H9 (cell line): ENCODE results near the gene GLP2R. TPM values are rescaled to one million over a fixed set of nuclear protein-coding genes. Genes with fewer than 3 reads are reported as not detected.

Experiments
- DNase-seq: peaks from one replicate; pipeline ENCODE4 v3.0.0-alpha.2; 2017
- H2AFZ ChIP-seq: one replicate; pipeline ENCODE4 v1.6.1; 2013; ENCODE audit warnings: mild to moderate bottlenecking, low read length, control low read depth, moderate library complexity
- H2AK5ac ChIP-seq: 2 replicates; pipeline ENCODE4 v1.6.1; 2013; ENCODE audit warnings: low read length, control low read depth, mixed read lengths; ENCODE audit not compliant: insufficient read length
- H2BK120ac ChIP-seq: one replicate; pipeline ENCODE4 v1.6.1; 2013; ENCODE audit warnings: low read depth, mild to moderate bottlenecking, low read length, control low read depth, inconsistent platforms; ENCODE audit not compliant: poor library complexity, severe bottlenecking
- H2BK12ac ChIP-seq: 2 replicates; pipeline ENCODE4 v1.6.1; 2013; ENCODE audit warnings: low read length, control low read depth, mixed read lengths, low read depth; ENCODE audit not compliant: insufficient read length
- H2BK15ac ChIP-seq: 2 replicates; pipeline ENCODE4 v1.6.1; 2013; ENCODE audit warnings: low read depth, low read length, control low read depth
- H2BK20ac ChIP-seq: one replicate; pipeline ENCODE4 v1.6.1; 2013; ENCODE audit warnings: low read depth, mild to moderate bottlenecking, low read length, control low read depth, inconsistent platforms; ENCODE audit not compliant: poor library complexity, severe bottlenecking
- H2BK5ac ChIP-seq: 2 replicates; pipeline ENCODE4 v1.6.1; 2013; ENCODE audit warnings: low read length, control low read depth, mixed read lengths; ENCODE audit not compliant: insufficient read length
- H3K14ac ChIP-seq: 2 replicates; pipeline ENCODE4 v1.6.1; 2013; ENCODE audit warnings: low read length, control low read depth; ENCODE audit not compliant: insufficient read depth
- H3K18ac ChIP-seq: 2 replicates; pipeline ENCODE4 v1.6.1; 2013; ENCODE audit warnings: low read depth, mild to moderate bottlenecking, mixed read lengths, low read length, control low read depth; ENCODE audit not compliant: insufficient read length
- H3K23ac ChIP-seq: 2 replicates; pipeline ENCODE4 v1.6.1; 2013; ENCODE audit warnings: low read length, control low read depth, mixed read lengths, low read depth; ENCODE audit not compliant: insufficient read length
- H3K23me2 ChIP-seq: 2 replicates; pipeline ENCODE4 v1.6.1; 2013; ENCODE audit warnings: low read depth, mild to moderate bottlenecking, mixed read lengths, low read length, control low read depth; ENCODE audit not compliant: insufficient read length, poor library complexity, severe bottlenecking
- H3K27ac ChIP-seq: 2 replicates; pipeline ENCODE4 v1.5.1; 2013; ENCODE audit warnings: low read length, control low read depth, mixed read lengths, low read depth; ENCODE audit not compliant: insufficient read length
- H3K27me3 ChIP-seq: 2 replicates; pipeline ENCODE4 v1.6.1; 2013; ENCODE audit warnings: low read length, control low read depth, inconsistent platforms; ENCODE audit not compliant: insufficient read depth
- H3K4ac ChIP-seq: 2 replicates; pipeline ENCODE4 v1.6.1; 2013; ENCODE audit warnings: low read depth, mild to moderate bottlenecking, control low read depth, inconsistent platforms, low read length, moderate library complexity
- H3K4me1 ChIP-seq: 2 replicates; pipeline ENCODE4 v1.6.1; 2013; ENCODE audit warnings: low read length, control low read depth, inconsistent platforms; ENCODE audit not compliant: insufficient read depth
- H3K4me2 ChIP-seq: 2 replicates; pipeline ENCODE4 v1.6.1; 2013; ENCODE audit warnings: low read length, control low read depth, mixed read lengths; ENCODE audit not compliant: insufficient read length, insufficient read depth
- H3K56ac ChIP-seq: 2 replicates; pipeline ENCODE4 v1.6.1; 2013; ENCODE audit warnings: low read depth, mild to moderate bottlenecking, mixed read lengths, low read length, control low read depth; ENCODE audit not compliant: insufficient read length
- H3K79me1 ChIP-seq: 2 replicates; pipeline ENCODE4 v1.6.1; 2013; ENCODE audit warnings: low read depth, mild to moderate bottlenecking, moderate library complexity, low read length, control low read depth, inconsistent platforms; ENCODE audit not compliant: insufficient read depth, poor library complexity, severe bottlenecking
- H3K79me2 ChIP-seq: 2 replicates; pipeline ENCODE4 v1.6.1; 2013; ENCODE audit warnings: low read length, control low read depth, inconsistent platforms; ENCODE audit not compliant: insufficient read depth
- H3K9ac ChIP-seq: 2 replicates; pipeline ENCODE4 v1.6.1; 2013; ENCODE audit warnings: low read length, control low read depth, mixed read lengths; ENCODE audit not compliant: insufficient read length; ENCODE audit errors: extremely low read depth
- H3K9me3 ChIP-seq: one replicate; pipeline ENCODE4 v1.6.1; 2013; ENCODE audit warnings: low read depth, low read length, inconsistent platforms; ENCODE audit not compliant: control insufficient read depth
- H3T11ph ChIP-seq: one replicate; pipeline ENCODE4 v1.6.1; 2013; ENCODE audit warnings: mild to moderate bottlenecking, low read length, control low read depth, inconsistent platforms
- H4K20me1 ChIP-seq: one replicate; pipeline ENCODE4 v1.6.1; 2013; ENCODE audit not compliant: control insufficient read depth, insufficient read length, insufficient read depth
- H4K5ac ChIP-seq: 2 replicates; pipeline ENCODE4 v1.6.1; 2013; ENCODE audit warnings: low read depth, mild to moderate bottlenecking, mixed read lengths, low read length, control low read depth; ENCODE audit not compliant: insufficient read length
- H4K8ac ChIP-seq: replicated peaks from 2 replicates; pipeline ENCODE4 v1.6.1; 2013; ENCODE audit warnings: low read length, control low read depth, mixed read lengths, low read depth; ENCODE audit not compliant: insufficient read length
- H4K91ac ChIP-seq: 2 replicates; pipeline ENCODE4 v1.6.1; 2013; ENCODE audit warnings: low read depth, mild to moderate bottlenecking, moderate library complexity, mixed read lengths, low read length, control low read depth; ENCODE audit not compliant: insufficient read length
- H3K27ac Mint-ChIP-seq, 3 experiments: 2 replicates in 2 of 3; 3 replicates in 1 of 3; pipeline ENCODE4 v1.8.0; 2020 to 2021; ENCODE audit warnings: mixed read lengths in 3 of 3, mild to moderate bottlenecking in 1 of 3, moderate library complexity in 1 of 3
- H3K27me3 Mint-ChIP-seq: 2 replicates; pipeline ENCODE4 v1.8.0; 2021; ENCODE audit warnings: low read depth, mild to moderate bottlenecking, moderate library complexity, mixed read lengths
- H3K36me3 Mint-ChIP-seq, 3 experiments: 2 replicates in 2 of 3; 3 replicates in 1 of 3; pipeline ENCODE4 v1.8.0; 2020 to 2021; ENCODE audit warnings: low read depth in 3 of 3, mixed read lengths in 3 of 3; ENCODE audit not compliant: insufficient read depth in 1 of 3
- H3K4me1 Mint-ChIP-seq, 2 experiments: 2 replicates each; pipeline ENCODE4 v1.8.0; 2020; ENCODE audit warnings: mixed read lengths in 2 of 2
- H3K4me3 Mint-ChIP-seq, 2 experiments: 2 replicates in 1 of 2; 3 replicates in 1 of 2; pipeline ENCODE4 v1.8.0; 2020 to 2021; ENCODE audit warnings: mild to moderate bottlenecking in 2 of 2, mixed read lengths in 2 of 2, moderate library complexity in 1 of 2
- H3K9me3 Mint-ChIP-seq, 2 experiments: 2 replicates in 1 of 2; 3 replicates in 1 of 2; pipeline ENCODE4 v1.8.0; 2020; ENCODE audit warnings: mild to moderate bottlenecking in 2 of 2, mixed read lengths in 2 of 2, moderate library complexity in 1 of 2
- WGBS: extraction: QIAGEN DNeasy Blood & Tissue Kit; methylation state at CpG from one replicate; pipeline ENCODE4 v1.1.7; 2013; ENCODE audit warnings: missing lambda C conversion rate, low lambda C conversion rate, mixed read lengths; ENCODE audit not compliant: insufficient read length; ENCODE audit errors: extremely low coverage; 5-methylcytosine and 5-hydroxymethylcytosine counted together
- total RNA-seq: library from RNA; stranded (reverse); gene quantifications from 2 replicates; pipeline ENCODE4 v1.2.1, GENCODE V29; 2021
- TF ChIP-seq, protein P1 (sequence below): fragments of 200-600 bp; sonication (generic); conservative IDR thresholded peaks from 3 replicates; pipeline ENCODE4 v1.8.0; 2021; ENCODE audit warnings: antibody characterized with exemption, mild to moderate bottlenecking

Gene GLP2R
- total RNA-seq, 1 experiment from 2014 or later: not detected

DNA sequence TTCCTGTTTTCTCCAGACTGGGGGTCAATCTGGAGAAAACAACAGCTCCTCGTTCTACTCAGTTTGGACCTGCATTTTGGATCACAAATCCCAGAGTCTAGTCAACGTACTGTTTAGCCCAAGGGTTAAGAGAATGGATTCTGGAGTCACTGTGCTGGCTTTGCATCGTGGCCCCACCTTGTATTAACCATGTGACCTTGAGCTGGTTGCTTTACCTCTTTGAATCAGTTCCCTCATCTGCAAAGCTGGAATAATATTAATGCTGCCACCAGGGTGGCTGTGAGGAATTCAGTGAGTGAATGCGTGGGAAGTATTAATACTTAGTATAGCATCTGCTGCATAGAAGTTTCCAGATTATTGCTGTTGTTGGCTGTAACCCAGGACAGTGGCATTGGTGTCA lies 23.0 kb upstream of the GLP2R start:
- TF ChIP-seq, protein P1, sequence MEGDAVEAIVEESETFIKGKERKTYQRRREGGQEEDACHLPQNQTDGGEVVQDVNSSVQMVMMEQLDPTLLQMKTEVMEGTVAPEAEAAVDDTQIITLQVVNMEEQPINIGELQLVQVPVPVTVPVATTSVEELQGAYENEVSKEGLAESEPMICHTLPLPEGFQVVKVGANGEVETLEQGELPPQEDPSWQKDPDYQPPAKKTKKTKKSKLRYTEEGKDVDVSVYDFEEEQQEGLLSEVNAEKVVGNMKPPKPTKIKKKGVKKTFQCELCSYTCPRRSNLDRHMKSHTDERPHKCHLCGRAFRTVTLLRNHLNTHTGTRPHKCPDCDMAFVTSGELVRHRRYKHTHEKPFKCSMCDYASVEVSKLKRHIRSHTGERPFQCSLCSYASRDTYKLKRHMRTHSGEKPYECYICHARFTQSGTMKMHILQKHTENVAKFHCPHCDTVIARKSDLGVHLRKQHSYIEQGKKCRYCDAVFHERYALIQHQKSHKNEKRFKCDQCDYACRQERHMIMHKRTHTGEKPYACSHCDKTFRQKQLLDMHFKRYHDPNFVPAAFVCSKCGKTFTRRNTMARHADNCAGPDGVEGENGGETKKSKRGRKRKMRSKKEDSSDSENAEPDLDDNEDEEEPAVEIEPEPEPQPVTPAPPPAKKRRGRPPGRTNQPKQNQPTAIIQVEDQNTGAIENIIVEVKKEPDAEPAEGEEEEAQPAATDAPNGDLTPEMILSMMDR: no peak
- no peak overlapping the region for H3K23ac ChIP-seq

More for the DNA sequence above, 23.0 kb upstream of the GLP2R start:
- no peak overlapping the region for H2BK120ac ChIP-seq
- Mint-ChIP-seq H3K9me3 (no peaks in the 10 kb centered on the region), H3K27ac (no peak overlapping the region), H3K4me3 (no peak overlapping the region), H3K27me3 (peaks cover 13% of the 10 kb centered on the region), H3K4me1 (no peaks in the 10 kb centered on the region), H3K36me3 (no peaks in the 10 kb centered on the region; a peak in 1 of 7 replicates)
- DNase-seq: no peak
- H3K4ac ChIP-seq: no peak overlapping the region
- H3K9ac ChIP-seq: no peak overlapping the region
- WGBS: no CpG with 5 or more reads among the region's 4 CpGs
- no peak overlapping the region for H2AFZ ChIP-seq
- H2BK5ac ChIP-seq: no peak overlapping the region
- no peak overlapping the region for H3K4me2 ChIP-seq
- no peak overlapping the region for H4K8ac ChIP-seq
- H4K91ac ChIP-seq: no peak overlapping the region
- no peak overlapping the region for H3K18ac ChIP-seq
- H2BK12ac ChIP-seq: no peak overlapping the region
- H3K79me1 ChIP-seq: no peaks in the 10 kb centered on the region
- no peaks in the 10 kb centered on the region for H3K23me2 ChIP-seq
- no peaks in the 10 kb centered on the region for H3K4me1 ChIP-seq
- H3K14ac ChIP-seq: no peak overlapping the region
- H3K27me3 ChIP-seq: no peaks in the 10 kb centered on the region
- no peak overlapping the region for H3K27ac ChIP-seq
- no peak overlapping the region for H4K5ac ChIP-seq
- H2BK20ac ChIP-seq: no peak overlapping the region
- H3K9me3 ChIP-seq: no peaks in the 10 kb centered on the region
- H2BK15ac ChIP-seq: no peak overlapping the region
- H3T11ph ChIP-seq: no peak overlapping the region
- H3K79me2 ChIP-seq: no peaks in the 10 kb centered on the region
- no peaks in the 10 kb centered on the region for H4K20me1 ChIP-seq
- no peak overlapping the region for H2AK5ac ChIP-seq
- H3K56ac ChIP-seq: no peak overlapping the region
